SU-DHL-6 (cell line): ENCODE data around the gene TFG.

Source experiments
- H2AFZ ChIP-seq: fragments of 200-600 bp; sonication (generic); 2 replicates; pipeline ENCODE4 v1.6.1; 2014; ENCODE audit warnings: low read depth, mild to moderate bottlenecking, moderate library complexity, mixed read lengths, antibody characterized with exemption, low read length; ENCODE audit not compliant: severe bottlenecking
- H3F3A ChIP-seq: fragments of 200-600 bp; shearing (Covaris generic); 2 replicates; pipeline ENCODE4 v1.6.0; 2016; ENCODE audit warnings: antibody characterized with exemption, mild to moderate bottlenecking; ENCODE audit not compliant: insufficient read depth
- H3K27ac ChIP-seq: fragments of 200-600 bp; sonication (generic); 2 replicates; pipeline ENCODE4 v1.5.1; 2016; ENCODE audit warnings: low read depth, mild to moderate bottlenecking, low read length, moderate library complexity, mixed read lengths
- H3K27me3 ChIP-seq: fragments of 200-600 bp; sonication (generic), shearing (Covaris generic); 2 replicates; pipeline ENCODE4 v1.6.0; 2014; ENCODE audit warnings: mild to moderate bottlenecking, low read length
- H3K36me3 ChIP-seq: fragments of 200-600 bp; sonication (generic); 2 replicates; pipeline ENCODE4 v1.6.1; 2014; ENCODE audit warnings: mild to moderate bottlenecking, low read length, mixed read lengths
- H3K4me2 ChIP-seq: fragments of 300-600, 200-600 bp; shearing (Covaris generic), sonication (generic); 2 replicates; pipeline ENCODE4 v1.6.0; 2014; ENCODE audit warnings: low read length, low read depth, mild to moderate bottlenecking; ENCODE audit not compliant: poor library complexity, severe bottlenecking
- H3K4me3 ChIP-seq: fragments of 200-600 bp; sonication (generic); 2 replicates; pipeline ENCODE4 v1.5.1; 2014; ENCODE audit warnings: antibody characterized with exemption, low read length, mild to moderate bottlenecking, mixed read lengths; ENCODE audit not compliant: insufficient read depth, poor library complexity, severe bottlenecking
- H3K79me2 ChIP-seq: fragments of 200-600 bp; sonication (generic); 2 replicates; pipeline ENCODE4 v1.6.1; 2014; ENCODE audit warnings: mild to moderate bottlenecking, low read length, moderate library complexity; ENCODE audit not compliant: insufficient read depth
- H3K9ac ChIP-seq: fragments of 200-600 bp; sonication (generic); 2 replicates; pipeline ENCODE4 v1.7.0; 2014; ENCODE audit warnings: mild to moderate bottlenecking, low read length
- H3K9me2 ChIP-seq: fragments of 200-600 bp; sonication (generic); replicated peaks from 2 replicates; pipeline ENCODE4 v1.6.1; 2014; ENCODE audit warnings: low read length; ENCODE audit not compliant: insufficient read depth
- H3K9me3 ChIP-seq: fragments of 200-600 bp; sonication (generic); 2 replicates; pipeline ENCODE4 v1.6.1; 2014; ENCODE audit warnings: low read length, mixed read lengths; ENCODE audit not compliant: insufficient read depth
- H4K20me1 ChIP-seq: fragments of 200-600 bp; sonication (generic); 2 replicates; pipeline ENCODE4 v1.6.1; 2014; ENCODE audit warnings: low read depth, mild to moderate bottlenecking, antibody characterized with exemption, low read length, moderate library complexity, mixed read lengths
- EZH2phosphoT487 ChIP-seq: fragments of 200-600 bp; sonication (generic), shearing (Covaris generic); conservative IDR thresholded peaks from 2 replicates; pipeline ENCODE4 v1.6.1; 2018; ENCODE audit warnings: mild to moderate bottlenecking, antibody characterized with exemption, low read length, moderate library complexity, mixed read lengths
- TF ChIP-seq, protein P1 (sequence below): fragments of 200-600 bp; sonication (generic); IDR thresholded peaks from one replicate; pipeline ENCODE4 v1.5.1; 2017; ENCODE audit warnings: antibody characterized with exemption, mild to moderate bottlenecking, low read length, moderate library complexity; ENCODE audit not compliant: insufficient read depth, poor library complexity, severe bottlenecking

Gene TFG

GRCh38 chr3:100748967-100749366 is 39.7 kb downstream of the TFG start:
- Histone ChIP-seq H4K20me1 (no peaks in the 10 kb centered on the region), H2AFZ (no peak overlapping the region), H3K4me3 (no peak overlapping the region), H3K79me2 (no peaks in the 10 kb centered on the region), H3K36me3 (peaks cover 51% of the 10 kb centered on the region), H3K9ac (no peak overlapping the region), H3K27ac (no peak overlapping the region), H3K9me3 (no peaks in the 10 kb centered on the region), H3K4me2 (no peak overlapping the region), H3F3A (no peaks in the 10 kb centered on the region), H3K9me2 (no peaks in the 10 kb centered on the region), H3K27me3 (no peaks in the 10 kb centered on the region)
- no peak for TF ChIP-seq EZH2phosphoT487
- TF ChIP-seq, protein P1, sequence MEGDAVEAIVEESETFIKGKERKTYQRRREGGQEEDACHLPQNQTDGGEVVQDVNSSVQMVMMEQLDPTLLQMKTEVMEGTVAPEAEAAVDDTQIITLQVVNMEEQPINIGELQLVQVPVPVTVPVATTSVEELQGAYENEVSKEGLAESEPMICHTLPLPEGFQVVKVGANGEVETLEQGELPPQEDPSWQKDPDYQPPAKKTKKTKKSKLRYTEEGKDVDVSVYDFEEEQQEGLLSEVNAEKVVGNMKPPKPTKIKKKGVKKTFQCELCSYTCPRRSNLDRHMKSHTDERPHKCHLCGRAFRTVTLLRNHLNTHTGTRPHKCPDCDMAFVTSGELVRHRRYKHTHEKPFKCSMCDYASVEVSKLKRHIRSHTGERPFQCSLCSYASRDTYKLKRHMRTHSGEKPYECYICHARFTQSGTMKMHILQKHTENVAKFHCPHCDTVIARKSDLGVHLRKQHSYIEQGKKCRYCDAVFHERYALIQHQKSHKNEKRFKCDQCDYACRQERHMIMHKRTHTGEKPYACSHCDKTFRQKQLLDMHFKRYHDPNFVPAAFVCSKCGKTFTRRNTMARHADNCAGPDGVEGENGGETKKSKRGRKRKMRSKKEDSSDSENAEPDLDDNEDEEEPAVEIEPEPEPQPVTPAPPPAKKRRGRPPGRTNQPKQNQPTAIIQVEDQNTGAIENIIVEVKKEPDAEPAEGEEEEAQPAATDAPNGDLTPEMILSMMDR, result no peak

GRCh38 chr3:100753846-100754245 is 44.6 kb downstream of the TFG start:
- Histone ChIP-seq H3K4me3 (no peak overlapping the region), H3K36me3 (peaks cover 17% of the 10 kb centered on the region), H3K27me3 (no peaks in the 10 kb centered on the region), H2AFZ (no peak overlapping the region), H3F3A (no peaks in the 10 kb centered on the region), H3K9me2 (no peaks in the 10 kb centered on the region), H3K27ac (no peak overlapping the region), H3K79me2 (no peaks in the 10 kb centered on the region), H3K4me2 (no peak overlapping the region), H3K9me3 (no peaks in the 10 kb centered on the region), H3K9ac (no peak overlapping the region), H4K20me1 (no peaks in the 10 kb centered on the region)
- TF ChIP-seq, protein P1, result no peak
- TF ChIP-seq EZH2phosphoT487, result no peak

DNA sequence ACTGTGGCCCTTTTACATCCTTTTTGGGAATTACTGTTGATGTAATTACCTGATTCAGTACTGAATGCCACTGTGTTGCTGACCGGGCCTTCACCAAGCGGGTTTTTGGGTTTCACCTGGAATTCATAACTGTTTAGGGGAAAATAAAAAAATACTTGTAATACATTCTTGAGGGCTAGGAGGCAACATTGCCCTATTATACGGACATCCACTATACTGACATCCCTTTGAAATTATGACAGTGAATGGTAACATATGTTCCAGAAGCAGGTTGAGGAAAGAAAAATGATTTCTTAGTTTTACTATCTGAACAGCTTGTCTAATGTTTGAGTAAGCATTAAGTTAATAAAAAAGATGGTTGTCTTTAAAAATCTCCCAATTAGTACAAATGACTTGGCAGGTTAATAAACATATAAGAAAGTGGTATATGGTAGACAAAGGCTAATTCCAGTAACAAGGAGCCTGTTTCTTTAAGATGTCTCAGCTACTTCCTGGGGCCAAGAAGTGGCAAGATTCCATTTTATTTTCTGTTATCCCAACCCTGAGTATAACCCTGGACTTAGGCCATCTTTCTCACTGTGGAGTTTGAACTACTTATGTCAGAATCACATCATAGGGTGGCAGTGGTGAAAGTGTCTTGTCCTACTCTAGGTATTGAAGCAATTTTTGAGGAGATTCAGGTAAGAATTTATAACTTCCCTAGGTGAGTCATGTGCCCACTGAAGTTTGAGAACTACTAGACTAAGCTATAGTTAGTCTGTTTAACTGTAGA is 45.5 kb downstream of the TFG start:
- H3K27ac ChIP-seq, result no peak overlapping the region
- no peak for TF ChIP-seq EZH2phosphoT487
- TF ChIP-seq, protein P1, result no peak
- peaks cover 9% of the 10 kb centered on the region for H3K36me3 ChIP-seq
- no peak overlapping the region for H3K9ac ChIP-seq
- no peak overlapping the region for H2AFZ ChIP-seq
- H3F3A ChIP-seq, result no peaks in the 10 kb centered on the region
- H3K4me3 ChIP-seq, result no peak overlapping the region
- H3K9me3 ChIP-seq, result no peaks in the 10 kb centered on the region
- no peaks in the 10 kb centered on the region for H4K20me1 ChIP-seq
- H3K27me3 ChIP-seq, result no peaks in the 10 kb centered on the region
- H3K9me2 ChIP-seq, result no peaks in the 10 kb centered on the region
- no peaks in the 10 kb centered on the region for H3K79me2 ChIP-seq
- H3K4me2 ChIP-seq, result no peak overlapping the region
